ENCODE measurements around the gene TVP23C.

TVP23C gene

DNA sequence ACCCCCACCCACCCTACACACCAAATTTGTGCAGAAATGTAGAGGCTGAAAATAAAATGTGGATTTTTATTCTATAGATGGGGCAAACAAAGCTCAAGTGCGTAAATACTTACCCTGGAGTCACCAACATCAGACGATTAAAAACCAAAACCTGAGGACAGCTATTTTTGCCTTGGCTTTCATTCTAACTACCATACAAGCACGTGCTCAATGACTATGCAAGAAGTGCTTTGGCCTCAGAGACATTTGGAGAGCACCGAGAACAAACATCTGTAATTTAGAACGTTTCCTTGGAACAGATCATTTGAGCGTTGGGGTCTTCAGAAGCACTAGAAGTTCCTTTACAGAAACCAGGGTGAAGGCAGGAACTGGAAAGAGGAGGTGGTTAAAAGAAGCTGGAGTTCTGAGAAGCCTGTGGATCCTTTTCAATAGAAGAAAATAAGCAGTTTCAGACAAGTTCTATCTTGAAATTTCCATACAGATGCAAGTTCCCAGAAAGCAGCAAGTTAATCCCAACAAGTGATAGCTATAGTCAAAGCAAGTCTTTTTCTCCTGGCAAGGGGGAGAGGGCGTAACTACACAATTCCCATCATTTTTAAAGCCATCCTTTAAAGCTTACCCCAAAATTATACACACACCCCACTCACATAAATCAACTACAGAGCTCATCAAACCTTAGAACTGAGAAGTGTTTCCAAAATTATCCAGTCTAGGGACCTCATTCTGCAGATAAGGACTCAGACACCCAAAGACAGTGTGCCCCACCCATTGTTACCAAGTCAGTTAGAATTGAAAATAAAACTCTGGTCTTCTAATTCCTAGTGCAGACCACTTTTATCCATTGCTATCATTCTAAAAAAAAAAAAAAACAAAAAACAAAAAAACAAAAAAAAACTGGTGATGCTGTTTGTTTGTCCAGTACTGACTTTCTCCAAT, 66.3 kb downstream of the TVP23C start:
- DNase-seq (ENCODE audit: low read depth), result no peak

DNA sequence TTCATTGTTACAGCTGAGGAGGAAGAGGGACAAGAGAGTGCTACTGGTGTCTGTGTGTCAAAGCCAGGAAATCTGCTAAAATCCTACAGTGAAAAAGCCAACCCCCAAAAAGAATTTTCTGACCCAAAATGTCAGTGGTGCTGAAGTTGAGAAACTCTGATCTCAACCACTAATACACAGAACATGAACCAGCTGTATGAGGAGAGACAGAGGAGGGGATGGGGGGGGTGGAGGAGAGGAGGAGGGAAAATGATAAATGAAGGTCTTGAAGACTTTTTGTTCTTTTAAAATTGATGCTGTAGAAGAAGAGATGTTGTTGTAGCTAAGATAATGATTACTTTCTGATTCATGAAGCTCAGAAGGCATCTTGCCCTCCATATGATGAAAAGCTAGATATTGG, 68.5 kb downstream of the TVP23C start:
- no peak for DNase-seq (ENCODE audit: low read depth)

- DNase-seq (ENCODE audit: low read depth), result no peak
Measured at GRCh38 chr17:15493693-15494035, 69.6 kb downstream of the TVP23C start.

DNA sequence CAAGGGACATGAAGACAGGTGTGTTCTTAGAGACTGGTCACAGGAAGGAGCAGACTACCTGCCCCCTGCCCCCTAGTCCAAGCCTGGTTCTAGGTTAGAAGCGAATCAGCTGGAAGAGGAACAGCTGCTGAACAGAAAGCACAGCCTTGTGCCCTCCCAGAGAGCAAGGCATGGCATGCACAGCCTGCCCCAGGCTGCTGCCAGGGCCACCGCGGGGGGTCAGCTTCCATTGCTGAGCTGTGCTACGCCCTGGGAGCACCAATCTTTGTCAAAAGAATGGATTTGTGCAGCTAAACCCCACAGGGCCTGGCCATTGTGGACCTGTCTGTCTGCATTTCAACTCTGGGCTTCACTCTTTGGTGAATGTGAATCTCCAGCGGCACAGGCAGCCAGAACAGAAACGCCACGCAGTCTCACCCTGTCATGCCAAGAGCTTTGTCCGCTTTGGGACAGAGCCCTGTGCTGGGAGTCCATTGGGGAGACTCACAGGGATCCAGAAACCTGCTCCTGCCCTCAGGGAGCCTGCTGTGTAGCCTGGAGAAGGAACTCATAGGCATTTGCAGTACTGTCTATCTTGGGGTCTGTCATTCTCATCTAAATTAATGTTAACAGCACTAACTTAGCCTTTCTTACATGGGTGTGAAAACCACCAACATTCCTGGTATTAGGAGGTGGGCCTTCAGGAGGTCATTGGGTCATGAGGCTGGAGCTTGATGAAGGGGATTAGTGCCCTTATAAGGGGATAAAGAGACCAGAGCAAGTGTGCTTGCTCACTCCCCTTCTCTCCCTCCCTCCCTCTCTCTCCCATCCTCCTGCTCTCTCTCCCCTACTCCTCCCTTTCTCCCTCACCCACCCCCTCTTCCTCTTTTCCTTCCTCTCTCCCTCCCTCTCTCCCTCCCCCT, 70.2 kb downstream of the TVP23C start:
- no peak for DNase-seq (ENCODE audit: low read depth)

DNA sequence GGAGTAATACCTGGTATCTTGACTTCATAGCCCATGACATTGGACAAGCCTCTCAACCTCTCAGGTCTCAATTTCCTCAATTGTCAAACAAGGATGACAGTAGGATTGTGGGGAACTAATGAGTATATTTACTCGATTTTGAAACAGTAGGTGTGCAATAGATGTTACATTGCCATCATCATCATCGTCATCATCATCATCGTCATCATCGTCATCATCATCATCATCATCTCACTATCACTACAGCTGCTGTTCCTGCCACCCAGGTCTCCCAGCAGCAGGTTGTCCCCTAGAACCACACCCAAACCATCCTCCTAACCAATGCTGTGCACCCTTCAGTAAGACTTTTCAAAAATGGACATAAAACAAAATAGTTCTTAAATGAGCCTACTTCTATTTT, 71.1 kb downstream of the TVP23C start:
- DNase-seq (ENCODE audit: low read depth), result no peak

GRCh38 chr17:15490634-15491261, 72.5 kb downstream of the TVP23C start:
- peak; percentile 58 for DNase-seq (ENCODE audit: low read depth)

GRCh38 chr17:15488557-15488956, 74.7 kb downstream of the TVP23C start:
- no peak for DNase-seq (ENCODE audit: low read depth)

GRCh38 chr17:15485045-15485444, 78.2 kb downstream of the TVP23C start:
- no peak for DNase-seq (ENCODE audit: low read depth)

- DNase-seq (ENCODE audit: low read depth), result no peak
Measured at GRCh38 chr17:15483431-15483830, 79.9 kb downstream of the TVP23C start.

DNA sequence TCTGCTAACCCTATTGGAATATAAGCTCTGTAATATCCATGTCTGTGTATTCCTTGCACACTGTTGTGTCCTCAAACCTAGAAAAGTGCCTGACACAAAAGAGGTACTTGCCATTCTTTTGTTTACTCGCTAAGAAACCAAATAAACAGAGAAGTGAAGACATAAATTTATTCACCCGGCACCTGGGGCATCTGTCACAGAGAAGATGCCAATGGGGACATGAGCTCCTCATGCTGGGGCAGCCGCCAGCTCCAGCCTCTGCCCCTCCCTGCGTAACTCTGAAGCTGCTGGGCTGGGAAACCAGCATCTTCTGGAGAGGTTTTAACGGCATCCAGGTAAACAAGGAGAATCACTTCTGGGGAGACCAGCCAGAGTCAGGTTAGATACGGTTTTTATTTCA, 80.8 kb downstream of the TVP23C start:
- DNase-seq (ENCODE audit: low read depth), result no peak

- no peak for DNase-seq (ENCODE audit: low read depth)
Measured at GRCh38 chr17:15481481-15481880, 81.8 kb downstream of the TVP23C start.

DNA sequence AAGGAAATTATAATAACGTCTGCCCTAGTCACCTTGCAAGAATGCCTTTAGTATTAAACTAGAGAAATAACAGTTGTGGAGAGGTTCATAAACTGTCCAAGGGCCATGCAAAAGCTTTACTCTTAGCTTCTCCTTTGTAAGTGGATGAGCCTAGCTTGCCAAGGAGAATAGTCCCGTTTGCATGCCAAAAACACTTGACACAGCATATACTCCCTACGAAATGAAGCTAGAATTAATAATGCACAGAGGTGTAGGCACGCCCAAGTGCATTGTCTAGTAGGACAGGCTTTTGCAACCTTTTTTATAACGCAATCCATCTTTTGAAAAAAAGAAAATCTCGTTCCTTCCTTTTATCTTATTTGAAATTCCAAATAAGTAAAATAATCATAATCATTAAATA, 83.1 kb downstream of the TVP23C start:
- DNase-seq (ENCODE audit: low read depth), result no peak

GRCh38 chr17:15479703-15480102, 83.6 kb downstream of the TVP23C start:
- DNase-seq (ENCODE audit: low read depth), result no peak

- no peak for DNase-seq (ENCODE audit: low read depth)
Measured at GRCh38 chr17:15478845-15479244, 84.4 kb downstream of the TVP23C start.

DNA sequence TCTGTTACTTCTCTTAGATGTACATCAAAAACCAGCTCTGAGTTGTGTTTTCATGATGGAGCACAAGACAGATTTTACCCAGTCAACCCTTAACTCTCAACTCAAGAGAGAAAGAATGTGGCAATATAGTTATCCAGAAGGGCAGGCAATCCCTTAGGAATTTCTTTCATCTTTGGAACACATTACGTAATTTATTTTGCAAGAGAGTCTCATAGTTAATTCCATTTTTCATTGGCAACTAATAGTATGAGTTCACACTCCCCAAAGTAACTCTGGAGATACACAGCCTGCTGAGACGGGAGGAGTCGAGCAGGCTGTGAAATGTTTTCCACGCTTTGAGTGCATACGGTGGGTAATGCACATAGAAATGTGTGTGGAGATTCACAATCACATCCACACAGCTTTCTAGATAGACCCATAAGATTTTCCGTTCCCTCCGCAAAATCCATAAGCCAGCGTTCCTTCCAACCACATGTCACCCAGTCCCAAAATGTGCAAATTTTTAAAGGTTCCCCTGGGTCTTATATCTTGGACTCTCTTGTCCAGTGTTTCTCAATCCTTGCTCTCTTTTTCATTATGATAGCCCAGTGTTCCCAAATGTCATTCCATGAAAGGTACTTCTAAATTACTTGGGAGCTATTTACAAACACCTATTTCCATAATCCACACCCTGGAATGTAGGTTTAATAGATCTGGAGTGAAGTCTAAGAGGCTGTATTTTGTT, 87.5 kb downstream of the TVP23C start:
- peak; percentile 65 for DNase-seq (ENCODE audit: low read depth)

- no peak for DNase-seq (ENCODE audit: low read depth)
Measured at GRCh38 chr17:15472891-15473290, 90.4 kb downstream of the TVP23C start.

DNA sequence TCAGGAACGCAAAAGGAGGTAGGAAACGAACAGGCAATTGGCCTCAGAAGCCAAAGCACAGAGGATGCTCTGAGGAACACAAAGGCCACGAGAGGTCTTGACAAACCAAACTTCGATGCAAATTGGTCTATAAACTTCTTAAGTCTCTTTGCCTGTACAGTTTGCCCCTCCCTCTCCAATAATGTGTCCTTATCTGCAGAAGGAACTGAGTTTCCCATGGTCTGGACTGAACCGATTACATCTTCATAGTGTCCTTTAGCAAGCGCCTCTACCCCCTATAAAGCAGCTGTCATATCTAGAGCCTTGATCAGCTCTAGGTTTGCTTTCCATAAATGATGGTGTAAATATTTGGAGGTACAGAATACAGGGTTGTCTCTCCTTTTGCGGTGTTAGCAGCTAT, 92.7 kb downstream of the TVP23C start:
- DNase-seq (ENCODE audit: low read depth), result no peak

- no peak for DNase-seq (ENCODE audit: low read depth)
Measured at GRCh38 chr17:15469260-15469659, 94.0 kb downstream of the TVP23C start.

DNA sequence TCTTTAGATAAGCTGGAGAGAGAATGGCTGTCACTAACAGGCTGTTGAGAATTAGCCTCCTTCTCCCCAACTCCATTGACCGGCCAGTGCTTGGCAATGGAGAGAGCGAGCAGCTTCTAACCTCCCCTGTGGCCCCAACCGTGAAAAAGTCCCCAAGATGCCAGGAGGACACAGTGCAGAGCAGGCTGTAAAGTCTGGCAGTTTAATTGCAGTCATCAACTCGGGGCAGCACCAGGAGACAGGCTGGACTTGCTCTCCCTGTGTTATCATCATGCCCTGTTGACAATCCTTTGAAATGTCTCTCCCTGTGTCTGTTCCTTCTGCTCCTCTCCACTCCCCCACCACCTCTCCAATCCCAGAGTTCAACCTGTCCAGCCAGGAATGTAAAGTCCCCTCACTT, 95.2 kb downstream of the TVP23C start:
- DNase-seq (ENCODE audit: low read depth), result no peak

DNA sequence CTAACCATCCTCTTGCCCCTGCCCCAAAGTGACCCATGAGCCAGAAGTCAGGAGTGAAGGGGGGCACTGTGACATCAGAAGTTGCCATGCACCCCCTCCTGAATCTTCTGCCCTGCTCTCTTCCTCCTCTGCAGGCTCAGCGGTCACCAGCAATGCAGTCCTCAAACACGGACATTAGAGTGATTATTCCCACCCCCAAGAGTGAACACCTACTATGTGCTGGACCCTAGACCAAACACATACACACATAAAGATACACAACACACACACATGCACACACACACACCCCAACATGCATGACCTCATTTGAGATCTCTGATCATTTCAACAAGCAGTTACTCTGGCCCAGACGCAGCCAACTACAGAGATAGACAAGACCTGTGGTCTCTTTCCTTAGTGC, 95.7 kb downstream of the TVP23C start, which contains the start of gene CDRT4:
Gene CDRT4 (minus strand): TSS at position 30 of the 400 bp plus-strand sequence. CDS start 27,383 bp downstream, outside the sequence.
- no peak for DNase-seq (ENCODE audit: low read depth)

DNA sequence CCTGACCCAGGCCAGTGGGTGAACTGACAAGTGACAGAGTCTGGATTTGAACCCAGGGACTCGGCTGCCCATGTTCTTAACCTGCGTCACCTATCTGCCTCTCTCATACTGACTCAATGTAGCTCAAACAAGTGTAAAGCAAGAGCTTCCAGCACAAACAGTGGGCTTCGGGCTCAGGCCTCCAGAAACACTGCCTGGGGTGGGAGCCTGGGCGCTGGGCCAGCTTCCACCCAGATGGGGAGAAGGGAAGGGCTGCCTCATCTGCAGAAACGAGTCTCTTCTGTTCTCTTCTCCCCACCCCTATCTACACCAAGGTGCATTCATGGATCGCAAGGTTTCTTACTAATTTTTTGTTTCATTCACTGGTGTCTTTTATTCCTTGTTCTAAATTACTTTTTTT, 97.2 kb downstream of the TVP23C start:
- no peak for DNase-seq (ENCODE audit: low read depth)

Data from GM04503 (cell line).